ENCODE data around the gene SPATA6L.

SPATA6L gene

DNA sequence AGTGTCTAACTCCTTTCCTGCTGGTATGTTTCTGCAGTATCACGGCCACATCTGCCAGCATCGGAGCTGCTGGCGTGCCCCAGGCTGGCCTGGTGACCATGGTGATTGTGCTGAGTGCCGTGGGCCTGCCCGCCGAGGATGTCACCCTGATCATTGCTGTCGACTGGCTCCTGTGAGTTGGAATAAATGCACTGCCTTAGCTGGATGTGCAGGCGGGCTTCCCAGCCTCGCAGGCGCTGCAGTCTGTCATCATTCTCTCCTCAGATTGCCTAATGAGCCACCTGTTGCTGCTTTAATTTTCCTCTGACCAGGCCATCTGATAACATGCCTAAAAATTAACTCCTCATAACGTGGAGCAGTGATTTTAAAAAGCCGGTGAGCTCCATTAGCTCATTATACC is 83.3 kb downstream of the SPATA6L start:
- Histone ChIP-seq H3K27me3 (ENCODE audit: insufficient read depth, low read length, poor library complexity, severe bottlenecking) (peaks cover 77% of the 10 kb centered on the region), H3K9me3 (ENCODE audit: insufficient read depth, low read depth, low read length) (no peaks in the 10 kb centered on the region), H3K4me1 (ENCODE audit: insufficient read depth, low read length, poor library complexity, severe bottlenecking) (no peaks in the 10 kb centered on the region), H3F3A (ENCODE audit: low read depth) (no peaks in the 10 kb centered on the region), H3K9ac (ENCODE audit: low read depth, low read length, poor library complexity, severe bottlenecking) (no peak overlapping the region), H2AFZ (ENCODE audit: low read length) (no peak overlapping the region), H3K9me2 (replicated peaks; ENCODE audit: low read depth, low read length) (no peaks in the 10 kb centered on the region), H4K20me1 (ENCODE audit: insufficient read depth, low read length, poor library complexity, severe bottlenecking) (no peaks in the 10 kb centered on the region), H3K4me2 (ENCODE audit: low read depth, low read length, poor library complexity, severe bottlenecking) (no peak overlapping the region), H3K79me2 (ENCODE audit: insufficient read depth, low read length) (no peaks in the 10 kb centered on the region), H3K36me3 (ENCODE audit: insufficient read depth, low read length) (no peaks in the 10 kb centered on the region), H3K4me3 (ENCODE audit: low read length, poor library complexity, severe bottlenecking) (no peak overlapping the region)
- no peak for TF ChIP-seq EZH2phosphoT487 (IDR thresholded peaks at IDR 0.05; ENCODE audit: borderline replicate concordance)
- TF ChIP-seq, protein P1, sequence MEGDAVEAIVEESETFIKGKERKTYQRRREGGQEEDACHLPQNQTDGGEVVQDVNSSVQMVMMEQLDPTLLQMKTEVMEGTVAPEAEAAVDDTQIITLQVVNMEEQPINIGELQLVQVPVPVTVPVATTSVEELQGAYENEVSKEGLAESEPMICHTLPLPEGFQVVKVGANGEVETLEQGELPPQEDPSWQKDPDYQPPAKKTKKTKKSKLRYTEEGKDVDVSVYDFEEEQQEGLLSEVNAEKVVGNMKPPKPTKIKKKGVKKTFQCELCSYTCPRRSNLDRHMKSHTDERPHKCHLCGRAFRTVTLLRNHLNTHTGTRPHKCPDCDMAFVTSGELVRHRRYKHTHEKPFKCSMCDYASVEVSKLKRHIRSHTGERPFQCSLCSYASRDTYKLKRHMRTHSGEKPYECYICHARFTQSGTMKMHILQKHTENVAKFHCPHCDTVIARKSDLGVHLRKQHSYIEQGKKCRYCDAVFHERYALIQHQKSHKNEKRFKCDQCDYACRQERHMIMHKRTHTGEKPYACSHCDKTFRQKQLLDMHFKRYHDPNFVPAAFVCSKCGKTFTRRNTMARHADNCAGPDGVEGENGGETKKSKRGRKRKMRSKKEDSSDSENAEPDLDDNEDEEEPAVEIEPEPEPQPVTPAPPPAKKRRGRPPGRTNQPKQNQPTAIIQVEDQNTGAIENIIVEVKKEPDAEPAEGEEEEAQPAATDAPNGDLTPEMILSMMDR (conservative IDR thresholded peaks at IDR 0.05; ENCODE audit: low read length) = no peak

DNA sequence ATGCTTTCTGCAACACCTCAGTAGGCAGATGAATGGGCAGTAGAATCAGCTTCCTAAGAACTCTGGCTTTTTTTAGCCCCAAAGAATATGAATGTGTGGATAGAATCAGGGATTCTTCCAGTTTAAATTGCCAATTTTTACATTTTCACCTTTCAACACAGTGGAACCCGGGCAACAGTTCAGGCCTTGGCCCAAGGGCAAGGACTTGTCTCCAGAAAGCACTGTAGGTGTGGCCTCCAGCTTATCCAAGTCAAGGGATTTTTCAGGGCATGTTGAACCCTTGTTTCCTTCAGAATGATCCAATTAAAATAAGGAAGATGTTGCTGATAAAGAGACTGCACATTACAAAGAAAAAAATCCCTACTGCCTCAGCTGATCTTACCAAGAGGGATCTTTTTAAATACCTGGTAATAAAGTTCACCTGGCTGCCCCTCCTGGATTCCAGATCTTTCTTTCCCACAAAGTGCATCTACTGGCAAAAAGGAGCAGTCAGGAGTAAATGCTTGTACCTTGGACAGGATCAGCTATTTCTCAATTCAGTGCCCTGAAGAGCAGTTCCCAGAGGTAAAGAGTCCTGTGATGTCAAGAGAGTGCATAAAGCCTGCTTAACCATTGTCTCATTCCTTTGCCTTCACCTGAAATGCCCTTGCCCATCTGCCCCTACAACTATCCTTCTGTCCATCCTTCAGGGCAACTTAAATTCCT is 84.3 kb downstream of the SPATA6L start:
- H2AFZ ChIP-seq (ENCODE audit: low read length) = no peak overlapping the region
- no peaks in the 10 kb centered on the region for H3K9me2 ChIP-seq (replicated peaks; ENCODE audit: low read depth, low read length)
- H3K4me1 ChIP-seq (ENCODE audit: insufficient read depth, low read length, poor library complexity, severe bottlenecking) = no peaks in the 10 kb centered on the region
- no peak overlapping the region for H3K9ac ChIP-seq (ENCODE audit: low read depth, low read length, poor library complexity, severe bottlenecking)
- no peaks in the 10 kb centered on the region for H4K20me1 ChIP-seq (ENCODE audit: insufficient read depth, low read length, poor library complexity, severe bottlenecking)
- H3K27me3 ChIP-seq (ENCODE audit: insufficient read depth, low read length, poor library complexity, severe bottlenecking) = peaks cover 77% of the 10 kb centered on the region
- H3K4me3 ChIP-seq (ENCODE audit: low read length, poor library complexity, severe bottlenecking) = no peak overlapping the region
- H3K9me3 ChIP-seq (ENCODE audit: insufficient read depth, low read depth, low read length) = no peaks in the 10 kb centered on the region
- no peak for TF ChIP-seq EZH2phosphoT487 (IDR thresholded peaks at IDR 0.05; ENCODE audit: borderline replicate concordance)
- TF ChIP-seq, protein P1 (conservative IDR thresholded peaks at IDR 0.05; ENCODE audit: low read length) = no peak
- H3K36me3 ChIP-seq (ENCODE audit: insufficient read depth, low read length) = no peaks in the 10 kb centered on the region
- H3K4me2 ChIP-seq (ENCODE audit: low read depth, low read length, poor library complexity, severe bottlenecking) = no peak overlapping the region
- H3K79me2 ChIP-seq (ENCODE audit: insufficient read depth, low read length) = no peaks in the 10 kb centered on the region
- H3F3A ChIP-seq (ENCODE audit: low read depth) = no peaks in the 10 kb centered on the region

DNA sequence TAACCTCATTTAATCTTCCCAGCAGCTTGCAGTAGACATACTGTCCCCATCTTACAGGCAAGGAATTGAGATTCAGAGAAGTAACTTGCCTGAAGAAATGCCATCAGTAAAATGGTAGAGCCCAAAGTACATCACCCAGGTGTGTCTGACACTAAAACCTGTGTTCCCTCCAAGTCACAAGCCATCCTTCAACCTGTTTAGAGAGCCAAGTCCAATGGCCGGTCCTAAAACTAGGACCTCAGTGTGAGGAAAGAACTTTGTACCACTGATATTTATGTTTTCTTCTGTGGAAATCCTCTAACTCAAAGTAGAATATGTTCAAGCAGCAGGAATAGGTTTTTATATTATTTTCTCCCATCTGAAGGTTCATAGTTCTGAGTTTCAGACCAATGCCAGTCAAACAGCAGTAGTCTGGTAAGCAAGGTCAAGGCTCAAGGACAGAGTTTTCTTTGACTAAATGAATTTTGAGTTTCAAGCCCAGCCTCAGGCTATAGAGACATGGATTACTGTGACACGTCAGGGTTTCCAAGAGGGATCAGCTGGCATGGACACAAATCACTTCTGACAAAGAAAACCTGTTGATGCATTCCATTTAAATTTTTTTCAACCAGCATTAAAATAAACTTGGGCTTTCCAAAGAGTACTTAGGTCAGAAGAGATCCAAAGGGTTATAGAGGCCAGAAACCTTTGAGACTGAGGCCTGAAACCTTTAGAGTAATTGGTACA is 85.1 kb downstream of the SPATA6L start:
- Histone ChIP-seq H3K4me2 (ENCODE audit: low read depth, low read length, poor library complexity, severe bottlenecking) (no peak overlapping the region), H3K79me2 (ENCODE audit: insufficient read depth, low read length) (no peaks in the 10 kb centered on the region), H3K36me3 (ENCODE audit: insufficient read depth, low read length) (no peaks in the 10 kb centered on the region), H3K9me2 (replicated peaks; ENCODE audit: low read depth, low read length) (no peaks in the 10 kb centered on the region), H3F3A (ENCODE audit: low read depth) (no peaks in the 10 kb centered on the region), H4K20me1 (ENCODE audit: insufficient read depth, low read length, poor library complexity, severe bottlenecking) (no peaks in the 10 kb centered on the region), H3K27me3 (ENCODE audit: insufficient read depth, low read length, poor library complexity, severe bottlenecking) (peaks cover 77% of the 10 kb centered on the region), H3K4me1 (ENCODE audit: insufficient read depth, low read length, poor library complexity, severe bottlenecking) (no peaks in the 10 kb centered on the region), H2AFZ (ENCODE audit: low read length) (no peak overlapping the region), H3K9ac (ENCODE audit: low read depth, low read length, poor library complexity, severe bottlenecking) (no peak overlapping the region), H3K9me3 (ENCODE audit: insufficient read depth, low read depth, low read length) (no peaks in the 10 kb centered on the region), H3K4me3 (ENCODE audit: low read length, poor library complexity, severe bottlenecking) (no peak overlapping the region)
- TF ChIP-seq, protein P1 (conservative IDR thresholded peaks at IDR 0.05; ENCODE audit: low read length) = no peak
- no peak for TF ChIP-seq EZH2phosphoT487 (IDR thresholded peaks at IDR 0.05; ENCODE audit: borderline replicate concordance)

Measured in Loucy (cell line).